Thyroid gland (tissue), 4 donors: ENCODE measurements around the gene CALCA.

Experiments
- CTCF ChIP-seq, 6 experiments: fragments of 200-600 bp in 3 of 6; fragments of 450-650 bp in 3 of 6; sonication (generic) in 3 of 6; IDR thresholded peaks; one replicate each; pipeline ENCODE4 v1.5.1; 2016 to 2019; ENCODE audit warnings: antibody characterized with exemption in 6 of 6, mild to moderate bottlenecking in 2 of 6, inconsistent platforms in 1 of 6, moderate library complexity in 1 of 6
- POLR2A ChIP-seq, 2 donors: fragments of 450-650 bp; IDR thresholded peaks; one replicate each; pipeline ENCODE4 v1.6.1; 2017; ENCODE audit warnings: antibody characterized with exemption in 2 of 2, mild to moderate bottlenecking in 2 of 2, moderate library complexity in 1 of 2

GRCh38 chr11:14980854-14981253 lies 8.7 kb upstream of the CALCA start:
- no peak for TF ChIP-seq POLR2A (IDR thresholded peaks at IDR 0.05)
- no peak for TF ChIP-seq CTCF (IDR thresholded peaks at IDR 0.05)
